ENCODE results near the gene RARA.

The RARA gene

GRCh38 chr17:40350689-40351358 is 41.8 kb downstream of the RARA start:
- no peak overlapping the region for H3K4me3 ChIP-seq (ENCODE audit: low read depth, low read length)
- no peak for DNase-seq (ENCODE audit: low read depth)
- TF ChIP-seq CTCF (IDR thresholded peaks at IDR 0.05; ENCODE audit: insufficient read depth, low read depth, low read length, missing control alignments), result no peak

GRCh38 chr17:40351359-40352236 is 42.6 kb downstream of the RARA start:
- no peak for DNase-seq (ENCODE audit: low read depth)
- TF ChIP-seq CTCF (IDR thresholded peaks at IDR 0.05; ENCODE audit: insufficient read depth, low read depth, low read length, missing control alignments), result no peak
- no peak overlapping the region for H3K4me3 ChIP-seq (ENCODE audit: low read depth, low read length)

GRCh38 chr17:40352237-40352778 is 43.3 kb downstream of the RARA start:
- no peak overlapping the region for H3K4me3 ChIP-seq (ENCODE audit: low read depth, low read length)
- no peak for DNase-seq (ENCODE audit: low read depth)
- no peak for TF ChIP-seq CTCF (IDR thresholded peaks at IDR 0.05; ENCODE audit: insufficient read depth, low read depth, low read length, missing control alignments)

GRCh38 chr17:40352779-40353394 is 43.9 kb downstream of the RARA start:
- no peak overlapping the region for H3K4me3 ChIP-seq (ENCODE audit: low read depth, low read length)
- TF ChIP-seq CTCF (IDR thresholded peaks at IDR 0.05; ENCODE audit: insufficient read depth, low read depth, low read length, missing control alignments), result no peak
- no peak for DNase-seq (ENCODE audit: low read depth)

- no peak overlapping the region for H3K4me3 ChIP-seq (ENCODE audit: low read depth, low read length)
- TF ChIP-seq CTCF (IDR thresholded peaks at IDR 0.05; ENCODE audit: insufficient read depth, low read depth, low read length, missing control alignments), result no peak
- DNase-seq (ENCODE audit: low read depth), result no peak
Observed at GRCh38 chr17:40354221-40355122, 45.5 kb downstream of the RARA start.

All from GM12865 (cell line).